CD4-positive, alpha-beta T cell treated with Interleukin-10 for 1 hour (primary cell): ENCODE data around the gene LARP1.
"Not testable (repeated sequence)": the region's sequence is repeated elsewhere in the genome, so short reads cannot be mapped to it uniquely, and the experiment has no call there.

ENCODE experiments used
- DNase-seq: peaks from one replicate; pipeline ENCODE4 v3.0.0-alpha.2; 2020

Gene LARP1

GRCh38 chr5:154755361-154756008, at the start of gene LARP1:
LARP1 (plus strand) TSS chr5:154755377; CDS start chr5:154755758, 381 bp downstream.
- no peak for DNase-seq

GRCh38 chr5:154706416-154706815, 48.8 kb upstream of the LARP1 start:
- DNase-seq = no peak

- DNase-seq = no peak
Measured at GRCh38 chr5:154707641-154708040, 47.5 kb upstream of the LARP1 start.

- no peak for DNase-seq
Measured at GRCh38 chr5:154708207-154708606, 47.0 kb upstream of the LARP1 start.

- DNase-seq = no peak
Measured at GRCh38 chr5:154708846-154709245, 46.3 kb upstream of the LARP1 start.

- no peak for DNase-seq
Measured at GRCh38 chr5:154709368-154710305, 45.5 kb upstream of the LARP1 start.

GRCh38 chr5:154712518-154713437, 42.4 kb upstream of the LARP1 start:
- DNase-seq = no peak

- no peak for DNase-seq
Measured at GRCh38 chr5:154713615-154714125, 41.5 kb upstream of the LARP1 start.

- peak; percentile 22 for DNase-seq
Measured at GRCh38 chr5:154714266-154714986, 40.8 kb upstream of the LARP1 start.

GRCh38 chr5:154721481-154722058, 33.6 kb upstream of the LARP1 start:
- no peak for DNase-seq

GRCh38 chr5:154722097-154722496, 33.1 kb upstream of the LARP1 start:
- no peak for DNase-seq

GRCh38 chr5:154722936-154723335, 32.2 kb upstream of the LARP1 start:
- no peak for DNase-seq

GRCh38 chr5:154723740-154724505, 31.3 kb upstream of the LARP1 start:
- DNase-seq = no peak

GRCh38 chr5:154727361-154727760, 27.8 kb upstream of the LARP1 start:
- no peak for DNase-seq

GRCh38 chr5:154728939-154729588, 26.1 kb upstream of the LARP1 start:
- DNase-seq = no peak

GRCh38 chr5:154729613-154730012, 25.6 kb upstream of the LARP1 start:
- DNase-seq = no peak

- not testable (repeated sequence) for DNase-seq
Measured at GRCh38 chr5:154730761-154731160, 24.4 kb upstream of the LARP1 start.

GRCh38 chr5:154732212-154732611, 23.0 kb upstream of the LARP1 start:
- DNase-seq = no peak

- DNase-seq = no peak
Measured at GRCh38 chr5:154734370-154735248, 20.6 kb upstream of the LARP1 start.
